Measurements from ENCODE around the gene HERC4.

DNA sequence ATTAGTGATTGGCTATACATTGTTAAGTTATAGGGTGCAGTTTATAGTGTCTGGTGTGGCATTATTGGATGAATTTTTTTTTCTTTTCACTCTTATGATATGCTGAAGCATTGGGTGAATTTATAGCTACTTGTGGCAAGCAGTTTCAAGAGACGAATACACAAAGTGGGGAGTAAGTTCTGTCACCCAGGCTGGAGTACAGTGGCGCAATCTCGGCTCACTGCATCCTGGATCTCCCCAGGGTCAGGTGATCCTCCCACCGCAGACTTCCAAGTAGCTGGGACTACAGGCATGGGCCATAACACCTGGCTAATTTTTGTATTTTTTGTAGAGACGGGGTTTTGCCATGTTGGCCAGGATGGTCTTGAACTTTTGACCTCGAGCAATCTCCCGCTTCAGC lies 196.9 kb downstream of the HERC4 start:
- TF ChIP-seq, protein P1, sequence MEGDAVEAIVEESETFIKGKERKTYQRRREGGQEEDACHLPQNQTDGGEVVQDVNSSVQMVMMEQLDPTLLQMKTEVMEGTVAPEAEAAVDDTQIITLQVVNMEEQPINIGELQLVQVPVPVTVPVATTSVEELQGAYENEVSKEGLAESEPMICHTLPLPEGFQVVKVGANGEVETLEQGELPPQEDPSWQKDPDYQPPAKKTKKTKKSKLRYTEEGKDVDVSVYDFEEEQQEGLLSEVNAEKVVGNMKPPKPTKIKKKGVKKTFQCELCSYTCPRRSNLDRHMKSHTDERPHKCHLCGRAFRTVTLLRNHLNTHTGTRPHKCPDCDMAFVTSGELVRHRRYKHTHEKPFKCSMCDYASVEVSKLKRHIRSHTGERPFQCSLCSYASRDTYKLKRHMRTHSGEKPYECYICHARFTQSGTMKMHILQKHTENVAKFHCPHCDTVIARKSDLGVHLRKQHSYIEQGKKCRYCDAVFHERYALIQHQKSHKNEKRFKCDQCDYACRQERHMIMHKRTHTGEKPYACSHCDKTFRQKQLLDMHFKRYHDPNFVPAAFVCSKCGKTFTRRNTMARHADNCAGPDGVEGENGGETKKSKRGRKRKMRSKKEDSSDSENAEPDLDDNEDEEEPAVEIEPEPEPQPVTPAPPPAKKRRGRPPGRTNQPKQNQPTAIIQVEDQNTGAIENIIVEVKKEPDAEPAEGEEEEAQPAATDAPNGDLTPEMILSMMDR (IDR thresholded peaks at IDR 0.05; ENCODE audit: low read depth, low read length, missing input control): no peak
- no peak for TF ChIP-seq GABPA (IDR thresholded peaks at IDR 0.05 in 1 of 2, conservative IDR thresholded peaks at IDR 0.05 in 1 of 2)
- TF ChIP-seq, protein P2, sequence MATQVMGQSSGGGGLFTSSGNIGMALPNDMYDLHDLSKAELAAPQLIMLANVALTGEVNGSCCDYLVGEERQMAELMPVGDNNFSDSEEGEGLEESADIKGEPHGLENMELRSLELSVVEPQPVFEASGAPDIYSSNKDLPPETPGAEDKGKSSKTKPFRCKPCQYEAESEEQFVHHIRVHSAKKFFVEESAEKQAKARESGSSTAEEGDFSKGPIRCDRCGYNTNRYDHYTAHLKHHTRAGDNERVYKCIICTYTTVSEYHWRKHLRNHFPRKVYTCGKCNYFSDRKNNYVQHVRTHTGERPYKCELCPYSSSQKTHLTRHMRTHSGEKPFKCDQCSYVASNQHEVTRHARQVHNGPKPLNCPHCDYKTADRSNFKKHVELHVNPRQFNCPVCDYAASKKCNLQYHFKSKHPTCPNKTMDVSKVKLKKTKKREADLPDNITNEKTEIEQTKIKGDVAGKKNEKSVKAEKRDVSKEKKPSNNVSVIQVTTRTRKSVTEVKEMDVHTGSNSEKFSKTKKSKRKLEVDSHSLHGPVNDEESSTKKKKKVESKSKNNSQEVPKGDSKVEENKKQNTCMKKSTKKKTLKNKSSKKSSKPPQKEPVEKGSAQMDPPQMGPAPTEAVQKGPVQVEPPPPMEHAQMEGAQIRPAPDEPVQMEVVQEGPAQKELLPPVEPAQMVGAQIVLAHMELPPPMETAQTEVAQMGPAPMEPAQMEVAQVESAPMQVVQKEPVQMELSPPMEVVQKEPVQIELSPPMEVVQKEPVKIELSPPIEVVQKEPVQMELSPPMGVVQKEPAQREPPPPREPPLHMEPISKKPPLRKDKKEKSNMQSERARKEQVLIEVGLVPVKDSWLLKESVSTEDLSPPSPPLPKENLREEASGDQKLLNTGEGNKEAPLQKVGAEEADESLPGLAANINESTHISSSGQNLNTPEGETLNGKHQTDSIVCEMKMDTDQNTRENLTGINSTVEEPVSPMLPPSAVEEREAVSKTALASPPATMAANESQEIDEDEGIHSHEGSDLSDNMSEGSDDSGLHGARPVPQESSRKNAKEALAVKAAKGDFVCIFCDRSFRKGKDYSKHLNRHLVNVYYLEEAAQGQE (IDR thresholded peaks at IDR 0.05): no peak
- no peak for TF ChIP-seq FOXA1 (IDR thresholded peaks at IDR 0.05)
- TF ChIP-seq SP1 (IDR thresholded peaks at IDR 0.05): no peak
- TF ChIP-seq, protein P3, sequence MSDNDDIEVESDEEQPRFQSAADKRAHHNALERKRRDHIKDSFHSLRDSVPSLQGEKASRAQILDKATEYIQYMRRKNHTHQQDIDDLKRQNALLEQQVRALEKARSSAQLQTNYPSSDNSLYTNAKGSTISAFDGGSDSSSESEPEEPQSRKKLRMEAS (IDR thresholded peaks at IDR 0.05): no peak
- TF ChIP-seq RAD21 (IDR thresholded peaks at IDR 0.05): no peak
- no peak for TF ChIP-seq JUND (IDR thresholded peaks at IDR 0.05)
- no peak for TF ChIP-seq NR2F2 (IDR thresholded peaks at IDR 0.05)
- TF ChIP-seq EGR1 (IDR thresholded peaks at IDR 0.05; ENCODE audit: low read depth in 2 of 2): no peak
- TF ChIP-seq RXRA (IDR thresholded peaks at IDR 0.05): no peak
- no peak for TF ChIP-seq TAF1 (conservative IDR thresholded peaks at IDR 0.05)
